Hepatocyte (in vitro differentiated cells): ENCODE data around the gene RASSF4.

Source experiments
- EZH2 ChIP-seq: fragments of 200-600 bp; sonication (generic); IDR thresholded peaks from 2 replicates; pipeline ENCODE4 v1.6.1; 2016; ENCODE audit warnings: antibody characterized with exemption, mild to moderate bottlenecking, borderline replicate concordance
- TF ChIP-seq, protein P1 (sequence below): fragments of 200-600 bp; sonication (generic); IDR thresholded peaks from 2 replicates; pipeline ENCODE4 v1.5.1; 2016; ENCODE audit warnings: antibody characterized with exemption, mild to moderate bottlenecking; ENCODE audit not compliant: poor library complexity

DNA sequence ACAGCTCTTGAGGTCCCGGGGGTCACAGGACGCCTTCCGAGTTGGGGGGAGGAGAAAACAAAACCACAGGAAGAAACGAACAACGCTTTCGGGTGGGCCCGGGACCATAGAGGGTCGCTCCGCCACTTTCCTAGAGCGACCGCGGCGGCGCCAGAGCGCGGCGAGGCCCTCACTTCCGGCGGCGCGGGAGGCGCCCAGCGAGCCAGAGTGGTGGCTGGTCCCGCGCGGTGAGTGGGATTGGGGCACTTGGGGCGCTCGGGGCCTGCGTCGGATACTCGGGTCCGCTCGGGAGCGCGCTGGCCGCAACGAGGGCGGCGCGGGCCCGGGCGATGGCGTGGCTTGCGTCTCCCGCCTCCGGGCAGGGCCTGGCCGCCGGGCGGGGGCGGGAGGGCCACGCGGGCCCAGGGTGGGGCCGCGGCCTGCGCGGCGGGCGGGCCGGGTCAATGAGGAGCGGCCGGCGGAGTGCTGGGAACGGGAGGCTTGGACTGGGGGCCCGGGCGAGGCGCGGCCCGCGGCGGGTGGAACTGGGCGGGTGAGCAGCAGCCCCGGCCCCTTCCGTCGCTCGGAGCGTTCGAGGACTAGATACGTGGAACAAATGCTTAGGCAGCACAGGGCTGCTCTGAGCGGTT, 41.3 kb downstream of the RASSF4 start, which contains the start of gene ZNF22:
- TF ChIP-seq, protein P1, sequence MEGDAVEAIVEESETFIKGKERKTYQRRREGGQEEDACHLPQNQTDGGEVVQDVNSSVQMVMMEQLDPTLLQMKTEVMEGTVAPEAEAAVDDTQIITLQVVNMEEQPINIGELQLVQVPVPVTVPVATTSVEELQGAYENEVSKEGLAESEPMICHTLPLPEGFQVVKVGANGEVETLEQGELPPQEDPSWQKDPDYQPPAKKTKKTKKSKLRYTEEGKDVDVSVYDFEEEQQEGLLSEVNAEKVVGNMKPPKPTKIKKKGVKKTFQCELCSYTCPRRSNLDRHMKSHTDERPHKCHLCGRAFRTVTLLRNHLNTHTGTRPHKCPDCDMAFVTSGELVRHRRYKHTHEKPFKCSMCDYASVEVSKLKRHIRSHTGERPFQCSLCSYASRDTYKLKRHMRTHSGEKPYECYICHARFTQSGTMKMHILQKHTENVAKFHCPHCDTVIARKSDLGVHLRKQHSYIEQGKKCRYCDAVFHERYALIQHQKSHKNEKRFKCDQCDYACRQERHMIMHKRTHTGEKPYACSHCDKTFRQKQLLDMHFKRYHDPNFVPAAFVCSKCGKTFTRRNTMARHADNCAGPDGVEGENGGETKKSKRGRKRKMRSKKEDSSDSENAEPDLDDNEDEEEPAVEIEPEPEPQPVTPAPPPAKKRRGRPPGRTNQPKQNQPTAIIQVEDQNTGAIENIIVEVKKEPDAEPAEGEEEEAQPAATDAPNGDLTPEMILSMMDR = peak; percentile 8
- no peak for TF ChIP-seq EZH2
